Mesodermal cell (in vitro differentiated cells): ENCODE data around the gene PLCXD3.

Experiments
- H3K27ac ChIP-seq: 2 replicates; pipeline ENCODE4 v1.7.0; 2013; ENCODE audit warnings: mild to moderate bottlenecking, low read depth, low read length, moderate library complexity; ENCODE audit not compliant: severe bottlenecking
- H3K36me3 ChIP-seq: 2 replicates; pipeline ENCODE4 v1.7.1; 2013; ENCODE audit warnings: mild to moderate bottlenecking, low read length, moderate library complexity; ENCODE audit not compliant: control insufficient read depth, insufficient read depth
- H3K4me1 ChIP-seq: one replicate; pipeline ENCODE4 v1.7.1; 2013; ENCODE audit warnings: mild to moderate bottlenecking, low read length; ENCODE audit not compliant: insufficient read depth, control insufficient read depth, poor library complexity, severe bottlenecking
- H3K4me3 ChIP-seq: 2 replicates; pipeline ENCODE4 v1.7.0; 2013; ENCODE audit warnings: low read length, control low read depth, mild to moderate bottlenecking; ENCODE audit not compliant: insufficient read depth, poor library complexity, severe bottlenecking; ENCODE audit errors: extremely low read depth
- H3K9me3 ChIP-seq: 2 replicates; pipeline ENCODE4 v1.7.1; 2013; ENCODE audit warnings: mild to moderate bottlenecking, low read length, moderate library complexity; ENCODE audit not compliant: control insufficient read depth
- WGBS, 2 experiments: methylation state at CpG; one replicate each; pipeline ENCODE4 v1.1.5; 2013; ENCODE audit warnings: missing lambda C conversion rate in 2 of 2; ENCODE audit not compliant: insufficient coverage in 2 of 2; 5-methylcytosine and 5-hydroxymethylcytosine counted together

Gene PLCXD3

GRCh38 chr5:41522193-41522786 is 11.9 kb upstream of the PLCXD3 start:
- H3K4me3 ChIP-seq, result no peak overlapping the region
- H3K4me1 ChIP-seq, result peaks cover 15% of the 10 kb centered on the region
- H3K36me3 ChIP-seq, result no peaks in the 10 kb centered on the region
- no peak overlapping the region for H3K27ac ChIP-seq
- WGBS, 2 experiments, result 57 to 100% methylated on average over 1 of the region's 2 CpGs
- H3K9me3 ChIP-seq, result no peaks in the 10 kb centered on the region

GRCh38 chr5:41519801-41520200 is 9.4 kb upstream of the PLCXD3 start:
- 85 to 87% methylated on average over 5 to 6 of the region's 6 CpGs for WGBS, 2 experiments
- H3K4me3 ChIP-seq, result no peak overlapping the region
- no peaks in the 10 kb centered on the region for H3K9me3 ChIP-seq
- H3K36me3 ChIP-seq, result no peaks in the 10 kb centered on the region
- no peak overlapping the region for H3K27ac ChIP-seq
- H3K4me1 ChIP-seq, result peaks cover 5% of the 10 kb centered on the region

GRCh38 chr5:41517909-41518308 is 7.5 kb upstream of the PLCXD3 start:
- H3K4me1 ChIP-seq, result peaks cover 5% of the 10 kb centered on the region
- no peak overlapping the region for H3K27ac ChIP-seq
- H3K4me3 ChIP-seq, result no peak overlapping the region
- no peaks in the 10 kb centered on the region for H3K9me3 ChIP-seq
- no peaks in the 10 kb centered on the region for H3K36me3 ChIP-seq

DNA sequence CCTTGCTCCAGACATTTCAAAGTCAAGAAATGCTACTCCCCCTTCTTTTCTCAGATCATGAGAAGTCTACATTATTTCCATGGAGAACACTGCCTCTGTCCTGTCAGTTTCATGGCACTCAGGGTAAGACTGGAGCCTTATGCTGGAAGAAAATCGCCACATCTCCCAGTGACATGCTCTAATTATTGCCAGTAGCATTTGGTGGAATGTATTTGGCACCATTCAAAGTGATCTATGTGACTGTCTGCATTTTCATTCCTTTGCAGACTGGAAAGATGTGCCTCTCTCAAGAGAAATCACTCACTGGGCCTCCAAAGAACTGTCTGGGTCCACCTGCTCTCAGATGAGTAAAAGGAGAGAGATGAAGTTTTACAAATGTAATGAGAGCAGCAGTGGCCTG is 840 bp upstream of the PLCXD3 start:
- Histone ChIP-seq H3K36me3 (no peaks in the 10 kb centered on the region), H3K4me1 (peaks cover 13% of the 10 kb centered on the region), H3K27ac (no peak overlapping the region), H3K9me3 (peaks cover 6% of the 10 kb centered on the region), H3K4me3 (no peak overlapping the region)
- 83 to 89% methylated on average over 1 of the region's 1 CpG for WGBS, 2 experiments

- WGBS, 2 experiments, result 87 to 90% methylated on average over 32 to 33 of the region's 35 CpGs
- Histone ChIP-seq H3K36me3 (no peaks in the 10 kb centered on the region), H3K27ac (no peak overlapping the region)
Observed at GRCh38 chr5:41509399-41510175, 814 bp downstream of the PLCXD3 start.

GRCh38 chr5:41508696-41509398 is 1.6 kb downstream of the PLCXD3 start:
- Histone ChIP-seq H3K4me3 (no peak overlapping the region), H3K4me1 (peaks cover 13% of the 10 kb centered on the region), H3K27ac (no peak overlapping the region), H3K9me3 (peaks cover 6% of the 10 kb centered on the region), H3K36me3 (no peaks in the 10 kb centered on the region)
- WGBS, 2 experiments, result 76 to 100% methylated on average over 1 to 5 of the region's 5 CpGs

More at GRCh38 chr5:41509399-41510175, 814 bp downstream of the PLCXD3 start:
- Histone ChIP-seq H3K9me3 (peaks cover 6% of the 10 kb centered on the region), H3K4me3 (peak overlapping the region; percentile 34), H3K4me1 (peaks cover 13% of the 10 kb centered on the region)

DNA sequence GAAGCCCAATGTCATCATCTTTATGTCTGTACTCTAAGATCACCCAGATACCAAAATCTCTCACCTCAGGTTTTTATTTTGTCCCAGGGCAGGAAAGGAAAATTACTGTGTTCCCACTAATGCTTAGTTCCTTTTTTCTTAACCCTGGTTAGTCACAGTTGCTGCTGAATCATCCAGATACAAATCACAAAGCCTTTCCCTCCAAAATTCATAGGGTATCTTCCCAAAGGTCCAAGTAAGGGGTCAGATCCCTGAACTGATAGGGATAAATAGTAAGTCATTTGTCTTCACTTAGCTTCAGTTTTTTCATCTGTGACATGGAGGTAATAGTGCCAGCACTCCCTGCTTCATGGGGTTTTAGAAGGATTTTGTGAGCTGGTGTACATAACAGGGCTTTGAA is 2.2 kb downstream of the PLCXD3 start:
- Histone ChIP-seq H3K4me3 (no peak overlapping the region), H3K36me3 (no peaks in the 10 kb centered on the region), H3K27ac (no peak overlapping the region), H3K4me1 (peaks cover 13% of the 10 kb centered on the region), H3K9me3 (peaks cover 6% of the 10 kb centered on the region)

DNA sequence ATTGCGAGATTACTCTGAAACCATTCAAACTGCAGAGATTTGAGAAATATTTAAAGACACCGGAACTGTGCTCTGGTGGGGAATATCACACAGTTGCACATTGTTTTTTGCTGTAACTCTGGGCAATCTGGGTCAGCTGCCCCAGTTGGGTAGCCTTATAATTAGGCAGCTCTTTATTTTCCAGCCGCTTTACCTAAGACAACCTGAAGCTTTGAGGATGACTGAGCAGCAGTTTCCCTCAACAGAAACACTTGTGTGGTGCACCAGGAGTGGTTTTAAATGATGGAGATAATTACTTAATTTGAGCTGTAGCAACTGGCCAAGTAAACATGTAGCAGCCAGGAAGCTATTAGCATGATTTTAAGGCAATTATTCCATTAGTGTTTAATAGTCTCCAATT is 2.9 kb downstream of the PLCXD3 start:
- H3K4me1 ChIP-seq, result peaks cover 13% of the 10 kb centered on the region
- H3K9me3 ChIP-seq, result peaks cover 6% of the 10 kb centered on the region
- H3K27ac ChIP-seq, result no peak overlapping the region
- H3K4me3 ChIP-seq, result no peak overlapping the region
- 92 to 97% methylated on average over 3 of the region's 3 CpGs for WGBS, 2 experiments
- no peaks in the 10 kb centered on the region for H3K36me3 ChIP-seq

DNA sequence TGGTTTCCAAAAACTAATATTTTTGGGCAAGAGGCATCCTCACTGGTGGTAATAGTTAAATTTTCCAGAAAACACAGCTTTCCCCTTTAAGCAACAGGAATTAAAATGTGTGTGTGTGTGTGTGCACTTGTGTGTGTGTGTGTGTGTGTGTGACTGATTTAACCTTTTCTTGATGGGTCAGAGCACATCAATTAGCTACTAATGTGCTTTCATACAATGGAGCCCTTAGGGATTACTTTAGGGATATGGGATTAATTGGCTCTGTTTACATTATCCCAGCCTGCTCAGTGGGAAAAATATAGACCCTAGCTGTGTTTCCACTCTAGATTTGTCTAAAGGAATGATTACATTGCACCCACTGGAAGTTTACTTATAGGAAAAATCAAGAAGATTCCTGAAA is 6.5 kb downstream of the PLCXD3 start:
- Histone ChIP-seq H3K4me1 (peaks cover 10% of the 10 kb centered on the region), H3K9me3 (no peaks in the 10 kb centered on the region), H3K4me3 (no peak overlapping the region), H3K27ac (no peak overlapping the region), H3K36me3 (no peaks in the 10 kb centered on the region)

DNA sequence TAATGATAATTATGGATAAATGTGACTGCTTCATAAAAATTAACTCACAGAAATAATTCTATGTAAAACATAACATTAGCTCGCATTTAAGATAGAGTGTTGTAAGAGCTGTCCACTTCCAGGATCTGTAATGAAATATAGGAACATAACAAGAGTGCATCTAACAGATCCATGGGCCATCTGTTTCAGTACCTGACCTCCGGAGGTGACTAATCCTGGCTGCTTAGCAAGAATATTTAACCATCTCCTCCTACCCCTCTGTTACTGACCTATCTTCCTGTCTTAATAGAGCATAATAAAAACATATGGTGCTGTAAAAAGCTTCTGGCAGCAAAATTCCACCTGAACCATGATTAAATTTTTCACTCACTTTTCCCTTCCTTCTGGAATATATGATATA is 7.1 kb downstream of the PLCXD3 start:
- no peaks in the 10 kb centered on the region for H3K36me3 ChIP-seq
- H3K9me3 ChIP-seq, result no peaks in the 10 kb centered on the region
- no peak overlapping the region for H3K27ac ChIP-seq
- 80% methylated on average over 1 of the region's 2 CpGs; no CpG with 5 or more reads in 1 of the 2 experiments for WGBS, 2 experiments
- no peak overlapping the region for H3K4me3 ChIP-seq
- peaks cover 5% of the 10 kb centered on the region for H3K4me1 ChIP-seq
